ENCODE results near the gene REXO4. TPM values are rescaled to one million over a fixed set of nuclear protein-coding genes. Genes with fewer than 3 reads are reported as not detected.

REXO4 gene
- total and polyA plus RNA-seq, 2 of the 8 experiments (the other 6 are each of a cell fraction or from before 2014, with no cell fraction given) = 19.1 to 38.3 TPM

- Histone ChIP-seq H3K9me3 (ENCODE audit: insufficient read depth in 2 of 2, low read depth in 1 of 2, low read length in 1 of 2) (no peaks in the 10 kb centered on the region), H2BK12ac (ENCODE audit: low read depth, low read length) (no peak overlapping the region), H2BK20ac (ENCODE audit: low read length) (no peak overlapping the region), H3K56ac (replicated peaks; ENCODE audit: insufficient read length, low read depth, low read length) (no peak overlapping the region), H3K27me3 (replicated peaks in 1 of 4; ENCODE audit: control insufficient read depth in 3 of 4, extremely low read depth in 1 of 4, insufficient read depth in 3 of 4, low read length in 3 of 4) (no peaks in the 10 kb centered on the region), H2BK120ac (replicated peaks; ENCODE audit: low read depth, low read length) (no peak overlapping the region), H3K4me1 (replicated peaks in 1 of 4; ENCODE audit: control insufficient read depth in 3 of 4, insufficient read depth in 4 of 4, low read length in 3 of 4) (no peaks in the 10 kb centered on the region; a peak in 1 of 7 replicates), H3K4ac (replicated peaks; ENCODE audit: insufficient read length, low read depth, low read length) (no peak overlapping the region), H3K4me2 (ENCODE audit: insufficient read depth in 1 of 2, low read depth in 2 of 2, low read length in 2 of 2) (no peak overlapping the region), H3K79me2 (ENCODE audit: control insufficient read depth in 1 of 2, insufficient read depth in 2 of 2, low read length in 2 of 2) (peaks cover 23 to 90% of the 10 kb centered on the region in 2 experiments), H4K5ac (ENCODE audit: insufficient read length, low read depth, low read length) (no peak overlapping the region), H3K23me2 (ENCODE audit: low read depth, low read length) (peaks cover 4% of the 10 kb centered on the region; the same call in 1 of the 2 replicates), H4K20me1 (replicated peaks in 1 of 2; ENCODE audit: control insufficient read depth in 1 of 2, insufficient read depth in 2 of 2, low read length in 2 of 2) (peaks cover 44 to 67% of the 10 kb centered on the region in 2 experiments), H3K14ac (ENCODE audit: insufficient read length) (no peak overlapping the region), H3K27ac (ENCODE audit: low read depth, low read length) (no peak overlapping the region), H3K9ac (replicated peaks in 1 of 4; ENCODE audit: extremely low read depth in 1 of 4, low read depth in 3 of 4, low read length in 3 of 4) (no peak overlapping the region), H3K79me1 (ENCODE audit: low read depth, low read length) (peaks cover 38% of the 10 kb centered on the region), H2BK15ac (ENCODE audit: low read length) (no peak overlapping the region), H4K8ac (ENCODE audit: extremely low read depth, insufficient read depth, low read length) (no peak overlapping the region), H3K4me3 (ENCODE audit: extremely low read depth in 1 of 4, insufficient read depth in 2 of 4, low read depth in 3 of 4, low read length in 4 of 4) (no peak overlapping the region), H3K36me3 (ENCODE audit: control insufficient read depth in 2 of 4, insufficient read depth in 4 of 4, low read length in 3 of 4) (peaks cover 5 to 23% (median 19%) of the 10 kb centered on the region in 4 experiments; a peak in 6 of 8 replicates), H2AFZ (ENCODE audit: low read length) (no peak overlapping the region), H3K18ac (ENCODE audit: extremely low read depth, low read length) (no peak overlapping the region), H2AK5ac (ENCODE audit: low read depth, low read length) (no peak overlapping the region), H3K23ac (ENCODE audit: insufficient read length) (no peak overlapping the region), H2BK5ac (ENCODE audit: low read depth, low read length) (no peak overlapping the region), H4K91ac (replicated peaks; ENCODE audit: insufficient read length, low read length) (no peak overlapping the region)
- FAIRE-seq (no peak), DNase-seq (ENCODE audit: low read depth in 1 of 2, low spot score in 2 of 2) (no peak)
- ChIA-PET CTCF (ENCODE audit: partially characterized antibody) (interaction anchor here (1.0 to 10.1 kb wide), 6 partner anchors 13 to 104 kb away, joined by 3 to 90 read pairs (median 4); partner anchors contain the start of genes SURF1 and SURF2), POLR2A (ENCODE audit: partially characterized antibody) (interaction anchor here (1.1 to 19.9 kb wide), 5 partner anchors 8 to 48 kb away, joined by 3 to 461 read pairs (median 5); partner anchors contain the start of genes MED22, REXO4, RPL7A and SURF1)
- 91% methylated on average over 9 of the region's 9 CpGs; no CpG with 5 or more reads in 1 of the 2 experiments for WGBS, 2 experiments (ENCODE audit: extremely low coverage in 1 of 2, insufficient coverage in 1 of 2, insufficient read length in 1 of 2, insufficient replicate concordance in 2 of 2, low coverage in 1 of 2, low lambda C conversion rate in 2 of 2, missing lambda C conversion rate in 1 of 2)
- TF ChIP-seq HDAC6 (IDR thresholded peaks at IDR 0.05; ENCODE audit: low read depth, low read length) (no peak), SIN3A (conservative IDR thresholded peaks at IDR 0.05 in 1 of 2, IDR thresholded peaks at IDR 0.05 in 1 of 2; ENCODE audit: low read depth in 1 of 2, low read length in 2 of 2) (no peak), SIRT6 (IDR thresholded peaks at IDR 0.05; ENCODE audit: low read length) (no peak), CEBPB (IDR thresholded peaks at IDR 0.05; ENCODE audit: low read depth, low read length) (no peak), RNF2 (IDR thresholded peaks at IDR 0.05; ENCODE audit: borderline replicate concordance, low read depth, low read length, missing control alignments, poor library complexity, severe bottlenecking) (no peak), FOSL1 (IDR thresholded peaks at IDR 0.05; ENCODE audit: insufficient read depth, low read depth, low read length) (no peak)
These were observed 47.1 kb downstream of the REXO4 start for GRCh38 chr9:133370685-133371084.

All from H1 (cell line).